Measurements from ENCODE around the gene HSD17B8. TPM values are rescaled to one million over a fixed set of nuclear protein-coding genes. Genes with fewer than 3 reads are reported as not detected.

Gene HSD17B8
- total and polyA plus RNA-seq, 10 of the 15 experiments (the other 5 are each of a cell fraction or from before 2014, with no cell fraction given), result 3.1 to 54.3 (median 26.5) TPM

DNA sequence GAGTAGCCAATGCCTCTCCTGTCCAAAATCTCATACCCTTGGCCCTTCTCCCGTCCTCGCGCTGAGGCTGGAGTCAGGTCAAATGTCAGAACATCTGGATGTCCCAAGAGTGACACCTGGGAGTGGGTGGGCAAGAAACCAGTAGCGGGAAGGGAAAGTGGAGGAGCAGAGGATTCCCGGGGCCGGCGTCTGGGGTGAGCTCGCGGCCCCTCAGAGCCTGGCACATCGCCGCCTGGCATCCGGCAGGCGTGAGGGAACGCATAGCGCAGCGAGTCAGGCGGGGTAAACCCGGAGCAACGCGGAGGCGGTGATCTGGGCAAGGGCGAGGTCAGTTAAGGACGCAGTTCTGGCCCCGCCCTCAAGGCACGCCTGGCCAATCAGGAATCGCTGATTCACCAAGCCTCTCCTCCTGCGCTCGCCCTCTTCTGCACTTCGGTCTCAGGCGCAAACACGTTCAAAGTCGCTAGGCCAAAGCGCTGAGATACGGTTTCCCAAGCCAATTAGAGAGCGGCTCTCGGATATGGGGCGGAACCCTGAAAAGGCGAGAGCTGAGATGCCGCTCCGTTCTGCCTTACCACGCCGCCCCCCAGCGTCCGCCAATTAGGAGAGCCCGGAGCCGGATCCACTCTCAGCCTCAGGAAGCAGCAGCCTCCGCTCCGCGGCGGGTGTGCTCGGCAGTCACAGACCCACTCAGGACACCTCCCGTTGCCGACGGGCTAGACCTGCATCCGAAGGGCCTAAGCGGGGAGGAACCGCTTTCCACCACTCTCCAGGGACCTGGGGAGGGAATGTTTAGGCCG, 44.7 kb downstream of the HSD17B8 start (continued):
- TF ChIP-seq E4F1 (IDR thresholded peaks at IDR 0.05; ENCODE audit: borderline replicate concordance, partially characterized antibody) (no peak), WRNIP1 (IDR thresholded peaks at IDR 0.05; ENCODE audit: borderline replicate concordance, low read depth, low read length) (no peak), MXI1 (IDR thresholded peaks at IDR 0.05; ENCODE audit: low read depth, low read length) (no peak; the same call in none of the 2 replicates), MEF2B (IDR thresholded peaks at IDR 0.05; ENCODE audit: partially characterized antibody, poor library complexity, severe bottlenecking) (no peak), ZBTB11 (CRISPR knock-in tag; IDR thresholded peaks at IDR 0.05) (no peak), KAT2A (conservative IDR thresholded peaks at IDR 0.05; ENCODE audit: control insufficient read depth, low read depth, low read length) (no peak), TCF3 (IDR thresholded peaks at IDR 0.05; ENCODE audit: borderline replicate concordance, insufficient read depth, low read depth, low read length) (no peak), ZSCAN29 (IDR thresholded peaks at IDR 0.05) (no peak), FOS (IDR thresholded peaks at IDR 0.05; ENCODE audit: borderline replicate concordance, extremely low read depth, insufficient read length) (peak; percentile 22), ZNF274 (IDR thresholded peaks at IDR 0.05; ENCODE audit: insufficient read depth, insufficient read length) (no peak), YBX1 (IDR thresholded peaks at IDR 0.05) (no peak), CEBPB (IDR thresholded peaks at IDR 0.05; ENCODE audit: borderline replicate concordance in 1 of 2, low read depth in 2 of 2, low read length in 2 of 2) (no peak), EGR1 (IDR thresholded peaks at IDR 0.05; ENCODE audit: borderline replicate concordance in 1 of 2, low read depth in 2 of 2, low read length in 2 of 2) (peak in 1 of 2 experiments; percentile 83; a peak in 2 of 3 replicates), IKZF2 (IDR thresholded peaks at IDR 0.05) (peak in 1 of 2 experiments; percentile 65; a peak in 3 of 4 replicates), RELB (IDR thresholded peaks at IDR 0.05; ENCODE audit: low read depth) (peak; percentile 7; the same call in 1 of the 2 replicates), JUNB (IDR thresholded peaks at IDR 0.05) (no peak), POU2F2 (IDR thresholded peaks at IDR 0.05; ENCODE audit: borderline replicate concordance, low read depth, low read length) (peak; percentile 69; the same call in 2 of the 3 replicates)
- TF ChIP-seq, protein P1, sequence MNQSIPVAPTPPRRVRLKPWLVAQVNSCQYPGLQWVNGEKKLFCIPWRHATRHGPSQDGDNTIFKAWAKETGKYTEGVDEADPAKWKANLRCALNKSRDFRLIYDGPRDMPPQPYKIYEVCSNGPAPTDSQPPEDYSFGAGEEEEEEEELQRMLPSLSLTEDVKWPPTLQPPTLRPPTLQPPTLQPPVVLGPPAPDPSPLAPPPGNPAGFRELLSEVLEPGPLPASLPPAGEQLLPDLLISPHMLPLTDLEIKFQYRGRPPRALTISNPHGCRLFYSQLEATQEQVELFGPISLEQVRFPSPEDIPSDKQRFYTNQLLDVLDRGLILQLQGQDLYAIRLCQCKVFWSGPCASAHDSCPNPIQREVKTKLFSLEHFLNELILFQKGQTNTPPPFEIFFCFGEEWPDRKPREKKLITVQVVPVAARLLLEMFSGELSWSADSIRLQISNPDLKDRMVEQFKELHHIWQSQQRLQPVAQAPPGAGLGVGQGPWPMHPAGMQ (IDR thresholded peaks at IDR 0.05; ENCODE audit: borderline replicate concordance), result no peak
- TF ChIP-seq, protein P2, sequence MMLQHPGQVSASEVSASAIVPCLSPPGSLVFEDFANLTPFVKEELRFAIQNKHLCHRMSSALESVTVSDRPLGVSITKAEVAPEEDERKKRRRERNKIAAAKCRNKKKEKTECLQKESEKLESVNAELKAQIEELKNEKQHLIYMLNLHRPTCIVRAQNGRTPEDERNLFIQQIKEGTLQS (IDR thresholded peaks at IDR 0.05; ENCODE audit: borderline replicate concordance, extremely low read depth, low read depth, low read length), result no peak
